Measurements from ENCODE around the gene SOX18.
A peak's percentile ranks its signal among the peaks of the same experiment; 100 is the strongest.

SOX18 gene

GRCh38 chr20:64080013-64080812 lies 30.8 kb upstream of the SOX18 start, which contains the start of gene OPRL1:
TSS of gene OPRL1 (plus strand) at chr20:64080082. CDS start at chr20:64092721, 12,639 bp downstream.
- no peak for DNase-seq

- peak; percentile 43 to 58 for DNase-seq
Measured at GRCh38 chr20:64079273-64080012, 30.0 kb upstream of the SOX18 start, which contains the start of gene RGS19. TSS of gene RGS19 (minus strand) at chr20:64079518. CDS start at chr20:64076886, 2,632 bp downstream.

GRCh38 chr20:64078934-64079272 lies 29.5 kb upstream of the SOX18 start:
- no peak for DNase-seq

- DNase-seq: no peak
Measured at GRCh38 chr20:64077876-64078551, 28.6 kb upstream of the SOX18 start.

GRCh38 chr20:64077541-64077875 lies 28.1 kb upstream of the SOX18 start:
- no peak for DNase-seq

- DNase-seq: no peak
Measured at GRCh38 chr20:64077094-64077493, 27.7 kb upstream of the SOX18 start.

- DNase-seq: no peak
Measured at GRCh38 chr20:64076061-64076997, 26.9 kb upstream of the SOX18 start.

- no peak for DNase-seq
Measured at GRCh38 chr20:64075556-64075955, 26.1 kb upstream of the SOX18 start.

- DNase-seq: no peak
Measured at GRCh38 chr20:64074963-64075362, 25.5 kb upstream of the SOX18 start.

GRCh38 chr20:64074184-64074789 lies 24.8 kb upstream of the SOX18 start:
- DNase-seq: no peak

- no peak for DNase-seq
Measured at GRCh38 chr20:64073476-64074183, 24.2 kb upstream of the SOX18 start.

- DNase-seq: no peak
Measured at GRCh38 chr20:64072498-64073063, 23.1 kb upstream of the SOX18 start.

GRCh38 chr20:64071341-64072332 lies 22.2 kb upstream of the SOX18 start:
- DNase-seq: no peak

GRCh38 chr20:64070244-64070993 lies 21.0 kb upstream of the SOX18 start:
- no peak for DNase-seq

GRCh38 chr20:64069614-64070243 lies 20.3 kb upstream of the SOX18 start:
- DNase-seq: peak in 1 of 2 experiments; percentile 29

GRCh38 chr20:64069209-64069613 lies 19.8 kb upstream of the SOX18 start:
- DNase-seq: no peak

- DNase-seq: no peak
Measured at GRCh38 chr20:64068386-64069208, 19.2 kb upstream of the SOX18 start.

Measured in SW 1271 (cell line).